ENCODE results near the gene FAM131A.
"Not testable (repeated sequence)": the region's sequence is repeated elsewhere in the genome, so short reads cannot be mapped to it uniquely, and the experiment has no call there.

FAM131A gene

DNA sequence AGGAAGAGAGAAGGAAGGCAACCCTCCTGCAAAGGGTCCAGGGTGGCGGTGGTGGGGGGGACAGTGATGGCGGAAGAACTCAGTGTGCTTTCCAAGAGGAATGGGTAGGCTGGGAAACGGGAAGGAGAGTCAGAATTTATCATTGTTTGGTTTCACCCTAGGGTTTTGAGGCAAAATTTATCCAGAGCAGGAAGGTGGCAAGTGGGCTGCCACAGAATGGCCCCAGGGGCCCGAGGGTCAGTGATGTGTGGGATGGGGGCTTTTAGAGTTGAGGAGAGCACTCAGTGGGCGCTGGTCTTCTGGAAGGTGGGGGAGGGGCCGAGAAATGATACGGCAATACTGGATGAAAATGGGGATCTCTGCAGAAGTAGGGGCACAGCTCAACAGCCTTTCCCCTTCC lies 581 bp downstream of the FAM131A start:
- Histone ChIP-seq H3K79me2 (ENCODE audit: control insufficient read depth, insufficient read depth, low read length, poor library complexity) (peaks cover 9% of the 10 kb centered on the region), H2BK5ac (ENCODE audit: low read depth, low read length, poor library complexity) (no peak overlapping the region), H2BK12ac (ENCODE audit: low read length) (no peak overlapping the region), H4K91ac (ENCODE audit: low read depth, low read length) (no peak overlapping the region), H2AFZ (ENCODE audit: insufficient read depth, low read length, poor library complexity) (no peak overlapping the region), H3K23ac (ENCODE audit: low read length) (no peak overlapping the region), H3K14ac (ENCODE audit: low read length) (no peak overlapping the region), H3K27ac (ENCODE audit: low read depth, low read length) (no peak overlapping the region), H3K9me3 (ENCODE audit: insufficient read depth, low read depth, low read length) (peaks cover 3% of the 10 kb centered on the region), H3K4me3 (ENCODE audit: low read depth, low read length) (no peak overlapping the region), H3K36me3 (ENCODE audit: control insufficient read depth in 1 of 2, insufficient read depth in 2 of 2, low read length in 2 of 2) (peaks cover 22 to 29% of the 10 kb centered on the region in 2 experiments), H2BK120ac (ENCODE audit: insufficient read depth, low read length, poor library complexity) (no peak overlapping the region), H4K12ac (ENCODE audit: low read depth, low read length) (no peak overlapping the region), H3K4ac (ENCODE audit: low read depth, low read length) (peak overlapping the region; percentile 2), H2AK5ac (ENCODE audit: low read length) (no peak overlapping the region), H3K79me1 (ENCODE audit: low read length) (peaks cover 15% of the 10 kb centered on the region), H3K4me1 (ENCODE audit: control insufficient read depth in 1 of 2, insufficient read depth in 2 of 2, low read length in 2 of 2) (peaks cover 15 to 23% of the 10 kb centered on the region in 2 experiments), H4K8ac (ENCODE audit: low read depth, low read length) (no peak overlapping the region), H3K9ac (ENCODE audit: low read length) (no peak overlapping the region), H3K4me2 (ENCODE audit: low read length) (no peak overlapping the region), H3K27me3 (ENCODE audit: insufficient read depth, low read length) (no peaks in the 10 kb centered on the region), H3K18ac (ENCODE audit: low read length) (no peak overlapping the region)
- DNase-seq, result no peak
- WGBS (ENCODE audit: extremely low coverage, insufficient coverage, insufficient read length), result no CpG with 5 or more reads among the region's 7 CpGs

DNA sequence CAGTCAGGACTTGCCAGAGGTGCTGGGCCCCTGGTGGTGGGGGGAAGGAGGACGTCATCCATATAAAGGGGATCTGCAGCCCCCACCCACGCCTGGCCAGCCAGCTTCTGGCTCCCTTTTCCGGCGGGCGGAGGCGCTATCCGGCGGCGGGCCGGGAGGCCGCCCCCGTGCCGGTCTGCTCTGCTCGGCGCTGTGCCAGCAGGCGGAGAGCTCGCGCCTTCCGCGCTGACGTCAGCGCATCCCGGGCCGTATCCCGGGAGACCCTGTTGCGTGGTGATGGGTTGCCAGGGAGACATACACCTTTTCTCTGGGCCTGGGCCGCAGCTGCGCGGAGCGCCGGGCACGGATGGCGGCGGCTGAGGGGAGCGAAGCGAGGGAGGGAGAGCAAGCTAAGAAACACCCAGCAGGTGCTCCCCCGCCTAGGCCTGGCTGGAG lies 1.1 kb downstream of the FAM131A start:
- peaks cover 14 to 21% of the 10 kb centered on the region in 2 experiments for H3K4me1 ChIP-seq (ENCODE audit: control insufficient read depth in 1 of 2, insufficient read depth in 2 of 2, low read length in 2 of 2)
- H3K27me3 ChIP-seq (ENCODE audit: insufficient read depth, low read length), result no peaks in the 10 kb centered on the region
- no peak overlapping the region for H3K4me2 ChIP-seq (ENCODE audit: low read length)
- H2BK5ac ChIP-seq (ENCODE audit: low read depth, low read length, poor library complexity), result no peak overlapping the region
- no peak overlapping the region for H3K18ac ChIP-seq (ENCODE audit: low read length)
- no peak overlapping the region for H2AFZ ChIP-seq (ENCODE audit: insufficient read depth, low read length, poor library complexity)
- no peak overlapping the region for H4K8ac ChIP-seq (ENCODE audit: low read depth, low read length)
- no peak overlapping the region for H2BK120ac ChIP-seq (ENCODE audit: insufficient read depth, low read length, poor library complexity)
- no peak overlapping the region for H2AK5ac ChIP-seq (ENCODE audit: low read length)
- no peak overlapping the region for H3K14ac ChIP-seq (ENCODE audit: low read length)
- peak overlapping the region; percentile 2 for H3K4ac ChIP-seq (ENCODE audit: low read depth, low read length)
- no peak overlapping the region for H4K91ac ChIP-seq (ENCODE audit: low read depth, low read length)
- no peak for DNase-seq
- H2BK12ac ChIP-seq (ENCODE audit: low read length), result no peak overlapping the region
- no peak overlapping the region for H3K9ac ChIP-seq (ENCODE audit: low read length)
- H3K27ac ChIP-seq (ENCODE audit: low read depth, low read length), result no peak overlapping the region
- no peak overlapping the region for H3K4me3 ChIP-seq (ENCODE audit: low read depth, low read length)
- no peak overlapping the region for H3K23ac ChIP-seq (ENCODE audit: low read length)
- H4K12ac ChIP-seq (ENCODE audit: low read depth, low read length), result no peak overlapping the region
- H3K79me2 ChIP-seq (ENCODE audit: control insufficient read depth, insufficient read depth, low read length, poor library complexity), result peaks cover 9% of the 10 kb centered on the region
- WGBS (ENCODE audit: extremely low coverage, insufficient coverage, insufficient read length), result no CpG with 5 or more reads among the region's 37 CpGs
- H3K36me3 ChIP-seq (ENCODE audit: control insufficient read depth in 1 of 2, insufficient read depth in 2 of 2, low read length in 2 of 2), result peaks cover 22 to 30% of the 10 kb centered on the region in 2 experiments
- H3K9me3 ChIP-seq (ENCODE audit: insufficient read depth, low read depth, low read length), result peaks cover 3% of the 10 kb centered on the region
- H3K79me1 ChIP-seq (ENCODE audit: low read length), result peaks cover 13% of the 10 kb centered on the region

DNA sequence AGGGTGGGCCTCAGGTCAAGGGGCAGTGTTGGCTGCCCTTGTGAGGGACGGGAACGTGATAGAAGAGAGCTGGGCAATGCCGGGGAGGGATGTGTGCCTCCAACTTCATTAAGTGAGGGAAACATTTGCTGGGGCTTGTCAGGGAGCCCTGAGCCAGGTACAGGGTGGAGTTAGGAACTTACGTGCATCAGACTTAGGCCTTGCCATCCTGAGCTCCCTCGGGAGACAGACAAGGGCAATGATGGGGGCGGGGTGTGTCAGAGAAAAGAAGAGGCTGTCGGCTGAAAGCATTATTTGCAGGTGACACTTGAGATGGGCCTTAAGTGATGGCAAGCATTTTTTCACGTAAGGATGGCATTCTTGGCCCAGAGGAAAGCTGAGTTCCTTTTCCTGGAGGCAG lies 1.6 kb downstream of the FAM131A start:
- Histone ChIP-seq H2BK12ac (ENCODE audit: low read length) (no peak overlapping the region), H2AFZ (ENCODE audit: insufficient read depth, low read length, poor library complexity) (no peak overlapping the region), H2AK5ac (ENCODE audit: low read length) (no peak overlapping the region), H3K27me3 (ENCODE audit: insufficient read depth, low read length) (no peaks in the 10 kb centered on the region), H3K27ac (ENCODE audit: low read depth, low read length) (no peak overlapping the region), H4K12ac (ENCODE audit: low read depth, low read length) (no peak overlapping the region), H3K18ac (ENCODE audit: low read length) (no peak overlapping the region), H3K9me3 (ENCODE audit: insufficient read depth, low read depth, low read length) (peaks cover 3% of the 10 kb centered on the region), H4K8ac (ENCODE audit: low read depth, low read length) (no peak overlapping the region), H3K14ac (ENCODE audit: low read length) (no peak overlapping the region), H2BK5ac (ENCODE audit: low read depth, low read length, poor library complexity) (no peak overlapping the region), H2BK120ac (ENCODE audit: insufficient read depth, low read length, poor library complexity) (no peak overlapping the region), H3K23ac (ENCODE audit: low read length) (no peak overlapping the region), H3K4me3 (ENCODE audit: low read depth, low read length) (no peak overlapping the region), H3K9ac (ENCODE audit: low read length) (no peak overlapping the region), H3K36me3 (ENCODE audit: control insufficient read depth in 1 of 2, insufficient read depth in 2 of 2, low read length in 2 of 2) (peaks cover 18 to 28% of the 10 kb centered on the region in 2 experiments), H3K4me1 (ENCODE audit: control insufficient read depth in 1 of 2, insufficient read depth in 2 of 2, low read length in 2 of 2) (peaks cover 12 to 18% of the 10 kb centered on the region in 2 experiments), H3K79me1 (ENCODE audit: low read length) (peaks cover 11% of the 10 kb centered on the region), H3K79me2 (ENCODE audit: control insufficient read depth, insufficient read depth, low read length, poor library complexity) (peaks cover 9% of the 10 kb centered on the region), H4K91ac (ENCODE audit: low read depth, low read length) (no peak overlapping the region), H3K4ac (ENCODE audit: low read depth, low read length) (no peak overlapping the region), H3K4me2 (ENCODE audit: low read length) (no peak overlapping the region)
- no peak for DNase-seq
- no CpG with 5 or more reads among the region's 8 CpGs for WGBS (ENCODE audit: extremely low coverage, insufficient coverage, insufficient read length)

DNA sequence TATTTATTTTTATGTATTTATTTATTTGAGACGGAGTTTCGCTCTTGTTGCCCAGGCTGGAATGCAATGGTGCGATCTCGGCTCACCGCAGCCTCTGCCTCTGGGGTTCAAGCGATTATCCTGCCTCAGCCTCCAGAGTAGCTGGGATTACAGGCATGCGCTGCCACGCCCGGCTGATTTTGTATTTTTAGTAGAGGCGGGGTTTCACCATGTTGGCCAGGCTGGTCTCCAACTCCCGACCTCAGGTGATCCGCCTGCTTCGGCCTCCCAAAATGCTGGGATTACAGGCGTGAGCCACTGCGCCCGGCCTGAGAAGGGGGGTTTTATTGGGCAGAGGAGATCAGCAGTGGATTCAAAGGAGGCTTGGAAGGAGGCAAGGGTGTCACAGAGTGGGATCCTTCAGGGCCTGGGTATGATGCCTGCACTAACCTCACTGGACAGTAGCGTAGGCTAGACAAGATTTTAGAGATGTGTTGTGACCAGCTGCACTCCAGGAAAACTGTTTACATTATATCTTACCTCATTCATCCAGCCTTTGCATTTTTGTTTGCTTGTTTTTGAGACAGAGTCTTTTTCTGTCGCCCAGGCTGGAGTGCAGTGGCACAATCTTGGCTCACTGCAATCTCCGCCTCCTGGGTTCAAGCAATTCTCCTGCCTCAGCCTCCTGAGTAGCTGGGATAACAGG lies 2.2 kb downstream of the FAM131A start:
- Histone ChIP-seq H3K36me3 (ENCODE audit: control insufficient read depth in 1 of 2, insufficient read depth in 2 of 2, low read length in 2 of 2) (peaks cover 21 to 28% of the 10 kb centered on the region in 2 experiments), H3K4me1 (ENCODE audit: control insufficient read depth in 1 of 2, insufficient read depth in 2 of 2, low read length in 2 of 2) (peaks cover 11 to 15% of the 10 kb centered on the region in 2 experiments), H3K79me1 (ENCODE audit: low read length) (peaks cover 11% of the 10 kb centered on the region)
- 100% methylated on average over 2 of the region's 19 CpGs for WGBS (ENCODE audit: extremely low coverage, insufficient coverage, insufficient read length)
- H3K79me2 ChIP-seq (ENCODE audit: control insufficient read depth, insufficient read depth, low read length, poor library complexity); H3K18ac ChIP-seq (ENCODE audit: low read length); H4K8ac ChIP-seq (ENCODE audit: low read depth, low read length); H3K4ac ChIP-seq (ENCODE audit: low read depth, low read length); DNase-seq; H4K12ac ChIP-seq (ENCODE audit: low read depth, low read length); H3K9ac ChIP-seq (ENCODE audit: low read length); H2BK5ac ChIP-seq (ENCODE audit: low read depth, low read length, poor library complexity); H3K27ac ChIP-seq (ENCODE audit: low read depth, low read length); H2BK120ac ChIP-seq (ENCODE audit: insufficient read depth, low read length, poor library complexity); H3K23ac ChIP-seq (ENCODE audit: low read length); H3K9me3 ChIP-seq (ENCODE audit: insufficient read depth, low read depth, low read length); H3K4me2 ChIP-seq (ENCODE audit: low read length); H2AFZ ChIP-seq (ENCODE audit: insufficient read depth, low read length, poor library complexity); H2BK12ac ChIP-seq (ENCODE audit: low read length); H2AK5ac ChIP-seq (ENCODE audit: low read length); H3K4me3 ChIP-seq (ENCODE audit: low read depth, low read length); H3K27me3 ChIP-seq (ENCODE audit: insufficient read depth, low read length); H3K14ac ChIP-seq (ENCODE audit: low read length); H4K91ac ChIP-seq (ENCODE audit: low read depth, low read length): not testable (repeated sequence)
